ENCODE results near the gene LRP5.

DNA sequence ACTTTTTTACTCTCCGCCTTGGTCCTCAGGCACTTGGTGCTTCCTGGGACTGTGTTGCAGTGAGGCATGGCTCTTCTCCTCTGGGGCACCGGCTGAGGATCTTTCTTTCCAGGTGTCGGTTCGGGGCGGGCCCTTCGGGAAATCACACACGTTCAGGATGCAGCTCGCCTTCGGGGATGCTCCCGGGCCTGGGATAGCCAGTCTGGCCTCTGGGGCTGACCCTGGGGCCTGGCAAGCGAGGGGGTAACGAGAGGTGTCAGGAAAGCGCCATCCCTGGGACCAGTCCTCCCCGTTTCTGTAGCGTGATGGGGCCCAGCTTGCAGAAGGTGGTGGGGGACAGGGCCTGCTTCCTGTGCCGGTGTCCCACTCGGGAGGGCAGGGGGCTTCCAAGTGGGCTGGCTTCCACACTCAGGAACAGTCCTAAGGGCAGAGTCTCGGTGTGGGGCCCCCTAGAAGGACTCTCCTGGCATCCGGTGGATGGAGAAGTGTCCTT, 53.6 kb downstream of the LRP5 start:
- TF ChIP-seq POLR2A (IDR thresholded peaks at IDR 0.05): no peak
- TF ChIP-seq, protein P1, sequence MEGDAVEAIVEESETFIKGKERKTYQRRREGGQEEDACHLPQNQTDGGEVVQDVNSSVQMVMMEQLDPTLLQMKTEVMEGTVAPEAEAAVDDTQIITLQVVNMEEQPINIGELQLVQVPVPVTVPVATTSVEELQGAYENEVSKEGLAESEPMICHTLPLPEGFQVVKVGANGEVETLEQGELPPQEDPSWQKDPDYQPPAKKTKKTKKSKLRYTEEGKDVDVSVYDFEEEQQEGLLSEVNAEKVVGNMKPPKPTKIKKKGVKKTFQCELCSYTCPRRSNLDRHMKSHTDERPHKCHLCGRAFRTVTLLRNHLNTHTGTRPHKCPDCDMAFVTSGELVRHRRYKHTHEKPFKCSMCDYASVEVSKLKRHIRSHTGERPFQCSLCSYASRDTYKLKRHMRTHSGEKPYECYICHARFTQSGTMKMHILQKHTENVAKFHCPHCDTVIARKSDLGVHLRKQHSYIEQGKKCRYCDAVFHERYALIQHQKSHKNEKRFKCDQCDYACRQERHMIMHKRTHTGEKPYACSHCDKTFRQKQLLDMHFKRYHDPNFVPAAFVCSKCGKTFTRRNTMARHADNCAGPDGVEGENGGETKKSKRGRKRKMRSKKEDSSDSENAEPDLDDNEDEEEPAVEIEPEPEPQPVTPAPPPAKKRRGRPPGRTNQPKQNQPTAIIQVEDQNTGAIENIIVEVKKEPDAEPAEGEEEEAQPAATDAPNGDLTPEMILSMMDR (IDR thresholded peaks at IDR 0.05): no peak
